HuH-7 (cell line): ENCODE measurements around the gene DHRS7B.
"Not testable (repeated sequence)": the region's sequence is repeated elsewhere in the genome, so short reads cannot be mapped to it uniquely, and the experiment has no call there.

Source experiments
- DNase-seq: peaks from one replicate; pipeline ENCODE4 v3.0.0; 2011; ENCODE audit warnings: low spot score

The DHRS7B gene, protein sequence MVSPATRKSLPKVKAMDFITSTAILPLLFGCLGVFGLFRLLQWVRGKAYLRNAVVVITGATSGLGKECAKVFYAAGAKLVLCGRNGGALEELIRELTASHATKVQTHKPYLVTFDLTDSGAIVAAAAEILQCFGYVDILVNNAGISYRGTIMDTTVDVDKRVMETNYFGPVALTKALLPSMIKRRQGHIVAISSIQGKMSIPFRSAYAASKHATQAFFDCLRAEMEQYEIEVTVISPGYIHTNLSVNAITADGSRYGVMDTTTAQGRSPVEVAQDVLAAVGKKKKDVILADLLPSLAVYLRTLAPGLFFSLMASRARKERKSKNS

DNA sequence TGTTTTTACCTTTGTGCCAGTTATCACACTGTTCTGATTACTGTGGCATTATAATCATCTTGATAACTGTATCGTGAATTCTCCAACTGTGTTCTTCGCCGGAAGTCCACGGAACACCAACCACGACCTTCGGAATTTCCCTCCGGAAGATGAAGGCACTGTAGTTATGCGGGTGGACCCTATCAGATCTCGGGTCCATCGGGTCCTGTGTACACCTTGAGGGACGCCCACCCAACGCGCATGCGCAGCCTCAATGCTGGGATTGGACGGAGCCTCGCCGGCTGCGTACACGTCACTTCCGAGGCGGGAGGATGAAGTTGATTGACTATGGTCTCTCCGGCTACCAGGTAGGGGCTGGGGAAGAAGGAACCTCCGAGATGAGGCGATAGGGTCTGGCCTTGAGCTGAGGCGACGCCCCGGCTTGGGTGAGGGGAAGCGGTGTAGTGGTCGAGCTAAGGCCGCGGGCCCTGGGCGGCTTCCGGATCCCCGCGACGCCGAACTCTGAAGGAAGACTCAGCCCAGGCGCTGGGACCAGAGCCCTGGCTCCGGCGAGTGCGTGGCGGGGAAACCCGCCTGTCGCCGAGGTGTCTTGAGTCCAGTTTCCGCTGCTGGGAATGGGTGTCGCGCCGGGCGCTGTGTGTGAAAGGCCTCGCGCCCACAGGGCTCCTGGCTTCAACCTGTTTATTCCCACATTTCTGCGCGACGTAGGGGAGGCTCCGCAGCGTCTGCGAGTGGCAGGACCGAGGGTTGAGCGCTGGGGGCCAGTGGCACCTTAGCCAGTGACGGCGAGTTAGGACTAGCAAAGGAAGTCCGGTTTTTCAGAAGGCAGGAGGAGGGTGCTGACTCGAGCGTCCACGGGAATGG, at the start of gene DHRS7B:
TSS of gene DHRS7B (plus strand) at position 320 of the 864 bp plus-strand sequence. CDS start at position 328, 8 bp downstream.
- DNase-seq: peak; percentile 57

DNA sequence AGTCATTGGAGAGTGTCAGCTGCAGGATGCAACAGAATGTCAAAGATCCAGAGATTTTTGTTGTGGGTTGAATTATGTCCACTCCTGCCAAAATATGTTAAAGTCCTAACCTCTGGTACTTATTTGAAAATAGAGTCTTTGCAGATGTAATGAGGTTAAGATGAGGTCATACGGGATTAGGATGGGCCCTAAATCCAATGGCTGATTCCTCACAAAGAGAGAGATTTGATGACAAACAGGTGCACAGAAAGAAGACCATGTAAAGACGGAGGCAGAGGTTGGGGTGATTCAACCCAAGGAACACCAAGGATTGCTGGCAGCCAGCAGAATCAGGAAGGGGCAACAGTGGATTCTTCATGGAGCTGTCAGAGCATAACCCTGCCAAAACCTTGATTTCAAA, 49.5 kb upstream of the DHRS7B start:
- no peak for DNase-seq

DNA sequence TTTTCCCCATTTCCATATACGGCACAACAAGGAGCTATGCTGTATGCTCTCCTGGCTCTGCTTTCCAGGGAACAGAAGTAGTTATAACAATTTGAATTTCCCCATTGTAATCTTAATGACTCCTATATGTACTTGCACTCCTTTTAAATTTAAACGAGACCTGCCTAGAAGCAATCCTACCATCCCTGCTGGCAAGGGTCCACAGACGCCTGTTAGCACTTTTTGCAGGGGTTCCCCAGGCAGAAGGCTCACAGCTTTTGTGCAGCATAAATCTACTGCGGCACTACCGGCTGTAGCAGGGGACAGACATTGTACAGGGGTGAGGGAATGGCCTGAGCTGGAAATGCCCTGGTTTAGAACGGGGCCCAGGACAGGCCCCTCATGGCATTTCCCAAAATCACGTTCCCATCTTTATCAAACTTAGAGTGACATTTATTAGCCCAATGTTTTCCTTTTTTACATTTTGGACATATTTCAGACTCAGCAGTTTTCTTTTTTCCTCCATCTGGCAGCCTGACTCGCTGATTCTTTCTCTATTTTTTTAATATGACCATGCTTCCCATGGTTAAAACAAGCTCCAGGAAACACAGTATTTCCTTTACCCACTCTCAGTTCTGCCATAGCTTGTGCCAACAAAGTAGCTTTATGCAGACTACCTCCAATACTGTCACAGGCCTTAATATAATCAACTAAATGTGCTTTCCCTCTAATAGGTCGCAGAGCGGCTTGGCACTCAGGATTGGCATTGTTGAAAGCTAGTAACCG, 48.6 kb upstream of the DHRS7B start:
- DNase-seq: no peak

DNA sequence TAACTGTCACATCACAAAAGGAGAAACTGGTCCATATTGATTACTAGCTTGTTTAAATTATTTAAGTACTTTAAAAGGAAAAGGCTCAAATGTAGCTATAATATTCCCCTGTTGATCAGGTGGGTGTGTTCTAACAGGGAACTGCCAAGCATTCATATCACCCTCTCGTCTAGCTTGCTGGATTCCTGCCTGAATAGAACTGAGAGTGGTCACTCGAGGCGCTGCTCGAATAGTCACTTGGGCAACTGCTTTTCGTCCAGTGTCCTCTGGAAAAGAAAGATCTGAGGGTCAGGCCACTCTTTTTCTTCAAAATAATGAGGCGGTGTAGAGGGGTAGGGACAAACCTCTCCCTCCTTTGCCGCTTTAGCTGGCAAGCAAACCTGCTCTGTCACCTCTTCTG, 47.6 kb upstream of the DHRS7B start:
- no peak for DNase-seq

DNA sequence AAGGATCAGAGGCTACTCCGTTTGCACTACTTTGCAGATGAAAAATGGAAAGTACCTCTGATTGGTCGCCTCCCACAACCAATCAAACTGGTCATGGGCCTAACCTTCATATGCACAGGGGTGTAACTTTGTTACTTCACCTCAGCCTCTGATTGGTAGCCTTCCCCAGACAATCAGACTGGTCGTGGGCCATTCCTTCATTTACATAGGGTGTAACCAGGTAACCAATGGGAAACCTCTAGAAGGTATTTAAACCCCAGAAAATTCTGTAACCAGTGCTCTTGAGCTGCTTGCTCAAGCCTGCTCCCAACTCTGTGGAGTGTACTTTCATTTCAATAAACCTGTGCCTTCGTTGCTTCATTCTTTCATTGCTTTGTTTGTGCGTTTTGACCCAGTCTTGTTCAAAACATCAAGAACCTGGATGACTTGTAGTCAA, 44.7 kb upstream of the DHRS7B start:
- DNase-seq: no peak

DNA sequence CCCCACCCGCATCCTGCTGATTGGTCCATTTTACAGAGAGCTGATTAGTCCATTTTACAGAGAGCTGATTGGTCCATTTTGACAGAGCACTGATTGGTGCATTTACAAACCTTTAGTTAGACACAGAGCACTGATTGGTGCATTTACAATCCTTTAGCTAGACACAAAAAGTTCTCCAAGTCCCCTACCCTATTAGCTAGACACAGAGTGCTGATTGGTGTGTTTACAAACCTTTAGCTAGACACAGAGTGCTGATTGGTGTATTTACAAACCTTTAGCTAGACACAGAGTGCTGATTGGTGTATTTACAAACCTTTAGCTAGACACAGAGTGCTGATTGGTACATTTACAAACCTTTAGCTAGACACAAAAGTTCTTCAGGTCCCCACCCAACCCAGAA, 41.5 kb upstream of the DHRS7B start:
- not testable (repeated sequence) for DNase-seq

DNA sequence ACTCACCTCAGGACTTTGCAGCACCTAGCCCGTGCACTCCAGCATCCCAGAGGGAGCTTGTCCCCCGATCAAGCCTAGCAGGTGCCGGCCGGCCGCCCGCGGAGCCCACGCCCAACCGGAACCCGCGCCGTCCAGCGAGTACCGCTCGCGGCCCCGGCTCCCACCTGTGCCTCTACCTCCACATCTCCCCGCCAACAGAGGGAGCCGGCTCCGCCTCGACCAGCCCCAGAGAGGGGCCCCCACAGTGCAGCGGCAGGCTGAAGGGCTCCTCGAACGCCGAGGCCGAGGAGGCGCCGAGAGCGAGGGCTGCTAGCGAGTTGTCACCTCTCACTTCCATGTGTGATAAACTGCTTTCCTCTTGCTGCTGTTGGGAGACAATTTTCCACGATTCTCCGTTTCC, 41.1 kb upstream of the DHRS7B start:
- DNase-seq: no peak

DNA sequence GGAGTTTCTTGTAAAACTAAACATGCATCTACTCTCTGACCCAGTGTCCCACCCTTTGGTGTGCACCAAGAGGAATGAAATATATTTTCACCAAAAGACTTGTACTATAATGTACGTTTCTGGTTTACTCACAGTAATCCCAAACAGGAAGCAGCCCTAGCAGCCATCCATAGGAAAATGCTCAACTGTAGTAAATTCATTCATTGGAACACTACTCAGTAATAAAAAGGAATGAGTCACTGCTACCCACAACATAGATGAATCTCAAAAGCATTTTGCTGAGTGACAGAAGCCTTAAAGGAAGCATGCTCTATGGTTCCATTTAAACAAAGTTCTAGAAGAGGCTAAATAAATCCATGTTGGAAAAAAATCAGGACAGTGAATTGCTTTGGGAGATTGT, 37.6 kb upstream of the DHRS7B start:
- DNase-seq: no peak

DNA sequence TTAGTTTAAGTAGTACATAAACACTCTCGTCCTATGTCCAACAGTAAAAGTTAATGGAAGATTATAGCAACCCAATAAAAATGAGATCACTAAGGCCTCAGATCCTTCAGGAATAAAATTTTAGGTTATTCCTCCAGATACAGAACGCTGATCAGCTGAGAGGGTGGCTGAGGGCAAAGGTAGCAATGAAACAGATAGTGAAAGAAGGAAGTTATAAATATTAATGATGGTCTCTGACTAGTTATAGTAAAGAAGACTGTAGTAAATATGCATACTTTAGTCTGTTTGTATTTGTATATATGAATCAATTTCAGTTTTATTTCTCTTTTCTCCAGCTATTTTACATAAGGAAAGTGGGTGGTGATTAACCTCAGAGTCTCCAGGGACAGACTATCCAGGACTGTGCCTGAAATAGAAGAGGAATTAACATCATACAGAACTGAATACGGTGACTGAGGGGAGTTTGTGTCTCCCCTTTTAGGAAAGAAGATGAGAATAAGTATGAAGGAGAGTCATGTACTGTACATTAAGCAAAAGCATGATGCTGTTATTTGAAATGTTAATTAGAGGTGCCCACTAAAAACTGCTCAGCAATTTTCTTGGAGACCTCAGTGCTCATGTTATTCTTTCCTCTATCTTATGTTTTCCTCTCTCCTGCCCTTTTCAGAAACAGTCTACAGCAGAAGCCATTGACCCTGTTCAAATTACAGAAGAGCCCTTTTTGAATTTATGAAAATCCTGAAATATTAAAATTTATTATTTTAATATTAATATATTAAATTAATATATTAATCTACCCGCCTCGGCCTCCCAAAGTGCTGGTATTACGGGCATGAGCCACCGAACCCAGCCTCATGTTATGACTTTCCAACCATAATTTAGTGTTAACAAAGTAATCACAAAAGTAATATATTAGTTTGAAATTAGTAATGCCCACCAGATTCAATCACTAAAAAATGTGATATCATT, 36.5 kb upstream of the DHRS7B start:
- no peak for DNase-seq

DNA sequence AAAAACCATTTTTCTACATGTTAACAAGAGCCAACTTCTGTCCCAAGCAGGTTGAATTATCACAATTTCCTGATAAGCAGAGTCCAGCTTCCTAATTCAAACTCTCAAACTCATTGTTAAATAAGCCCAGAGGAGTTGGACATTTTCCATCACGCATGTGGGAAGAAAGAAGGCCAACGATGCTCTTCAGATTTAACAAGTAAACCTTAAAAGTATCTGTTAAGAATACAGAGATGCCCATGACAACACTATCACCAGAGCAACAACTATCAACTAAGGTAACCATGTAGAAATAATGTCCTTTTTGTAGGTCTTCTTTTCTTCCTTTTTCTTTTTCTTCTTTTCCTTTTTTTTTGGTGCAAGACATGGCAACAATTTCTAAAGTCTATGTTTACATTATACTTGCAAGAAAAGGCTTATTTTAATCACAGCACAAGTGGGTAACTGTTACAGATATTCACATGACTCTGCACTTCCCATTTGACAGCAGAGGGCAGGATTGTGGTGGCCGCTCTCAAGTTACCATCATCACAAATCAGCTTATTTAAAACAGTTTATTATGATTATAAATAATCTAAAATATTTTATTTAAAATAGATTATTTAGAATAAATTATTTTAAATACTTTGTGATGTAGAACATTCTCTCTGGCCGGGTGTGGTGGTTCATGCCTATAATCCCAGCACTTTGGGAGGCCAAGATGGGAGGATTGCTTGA, 35.7 kb upstream of the DHRS7B start:
- no peak for DNase-seq

DNA sequence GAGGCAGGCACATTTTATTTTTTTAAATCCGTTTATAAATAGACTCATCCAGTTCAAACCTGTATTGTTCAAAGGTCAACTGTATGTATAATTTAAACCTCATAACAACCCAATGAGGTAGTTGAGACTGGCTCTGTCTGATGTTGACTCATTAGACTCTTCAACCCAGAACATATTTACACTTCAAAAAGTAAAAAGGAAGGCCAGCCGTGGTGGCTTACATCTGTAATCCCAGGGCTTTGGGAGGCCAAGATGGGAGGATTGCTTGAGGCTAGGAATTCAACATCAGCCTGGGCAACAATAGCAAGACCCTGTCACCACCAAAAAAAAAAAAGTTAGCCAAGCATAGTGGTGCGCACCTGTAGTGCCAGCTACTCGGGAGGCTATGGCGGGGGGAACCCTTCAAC, 32.5 kb upstream of the DHRS7B start:
- no peak for DNase-seq

DNA sequence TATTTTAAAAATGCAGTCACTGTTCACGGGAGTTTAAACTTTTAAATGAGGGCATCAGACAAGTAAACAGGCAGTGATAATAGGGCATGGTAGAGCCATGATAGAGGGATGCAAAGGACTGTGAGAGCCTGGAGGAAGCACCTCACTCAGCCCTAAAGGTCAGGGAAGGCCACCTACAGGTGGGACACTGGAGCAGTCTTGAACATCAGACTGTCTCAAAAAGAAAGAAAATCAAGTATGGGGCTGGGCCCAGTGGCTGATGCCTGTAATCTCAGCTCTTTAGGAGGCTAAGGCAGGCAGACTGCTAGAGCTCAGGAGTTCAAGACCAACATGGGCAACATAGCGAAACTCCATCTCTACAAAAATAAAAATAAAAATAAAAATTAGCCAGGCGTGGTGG, 31.0 kb upstream of the DHRS7B start:
- no peak for DNase-seq

DNA sequence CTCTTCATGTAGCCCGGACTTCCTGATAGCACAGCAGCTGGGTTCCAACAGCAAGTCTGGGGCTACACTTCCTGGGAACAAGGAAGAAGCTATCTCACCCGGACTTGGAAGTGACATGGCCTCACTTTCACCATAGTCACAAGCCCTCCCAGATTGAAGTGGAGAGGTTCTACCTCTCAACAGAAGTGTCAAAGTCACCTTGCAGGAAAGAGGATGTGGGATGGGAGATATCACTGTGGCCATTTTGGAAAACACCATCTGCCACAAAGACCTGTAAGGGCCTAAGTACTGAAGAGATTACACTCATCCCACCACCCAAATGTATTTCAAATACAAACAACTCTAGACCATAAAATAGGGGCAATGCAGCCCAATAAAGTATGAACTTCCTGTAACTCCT, 29.9 kb upstream of the DHRS7B start:
- DNase-seq: no peak

DNA sequence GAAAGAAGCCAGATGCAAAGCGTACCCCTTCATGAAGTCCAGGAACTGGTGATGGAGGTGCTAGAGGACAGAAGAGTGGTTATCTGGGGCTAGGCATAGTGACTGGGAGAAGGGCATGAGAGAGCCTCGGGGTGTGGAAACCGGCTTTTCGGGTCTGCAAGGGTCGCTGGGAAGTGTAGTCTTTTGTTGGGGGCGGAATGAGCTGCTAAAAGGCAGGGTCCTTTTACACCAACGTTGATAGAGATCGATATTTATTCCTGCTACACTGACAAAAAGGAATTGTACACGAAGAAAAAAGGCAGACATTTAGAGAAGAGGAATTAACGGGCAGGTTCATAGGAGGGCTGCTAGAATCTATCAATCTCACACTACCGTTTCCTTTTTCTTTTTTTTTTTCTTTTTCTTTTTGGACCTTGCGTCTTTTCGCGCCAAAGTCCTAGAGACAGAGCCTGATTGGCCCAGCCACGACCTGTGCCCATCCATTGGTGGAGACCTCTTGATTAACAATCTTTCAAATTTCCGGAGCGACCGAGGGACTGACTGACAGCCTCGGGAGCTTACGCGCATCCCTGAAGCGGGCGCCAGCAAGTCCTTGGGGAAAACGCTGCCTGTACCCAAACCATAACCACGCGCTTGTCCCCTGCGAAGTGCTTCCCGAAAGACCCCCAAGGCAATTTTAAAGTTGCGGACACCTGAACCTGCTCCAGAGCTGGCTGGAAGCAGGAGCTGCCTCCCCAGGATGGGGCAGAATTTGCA, 27.7 kb upstream of the DHRS7B start:
- peak; percentile 30 for DNase-seq

DNA sequence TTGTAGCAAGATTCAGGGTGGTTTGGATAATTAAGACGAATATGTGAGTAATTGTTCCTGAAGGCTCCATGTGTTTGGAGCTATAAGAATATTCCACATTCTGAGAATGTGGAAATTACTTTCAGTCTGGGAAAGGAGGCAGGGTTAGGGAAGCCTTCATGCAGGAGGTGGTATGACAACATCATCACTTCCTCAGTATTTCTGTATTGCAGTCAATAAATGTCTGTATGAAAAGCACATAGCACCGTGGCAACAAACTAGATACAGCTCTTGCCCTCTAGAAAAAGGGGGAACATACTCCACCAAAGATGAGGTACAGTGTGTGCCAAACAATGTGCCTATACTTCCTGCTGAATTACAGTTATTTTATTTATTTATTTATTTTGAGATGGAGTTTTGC, 26.1 kb upstream of the DHRS7B start:
- no peak for DNase-seq

DNA sequence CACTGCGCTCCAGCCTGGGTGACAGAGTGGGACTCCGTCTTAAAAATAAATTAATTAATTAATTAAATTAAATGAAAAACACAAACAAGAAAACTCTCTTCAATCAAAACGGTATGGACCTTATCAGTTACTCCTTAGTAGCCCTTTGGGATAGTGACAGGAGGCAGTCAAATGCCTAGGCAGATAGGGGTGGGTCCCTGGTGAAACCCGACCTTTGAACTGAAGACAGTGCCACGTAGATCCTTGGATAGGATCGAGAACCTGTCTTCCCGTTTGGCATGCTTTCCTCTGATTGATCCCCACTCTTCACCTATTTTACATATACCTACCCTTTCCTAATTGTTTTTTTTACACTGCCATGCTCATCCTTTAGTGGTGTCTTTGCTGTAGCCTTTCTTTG, 22.2 kb upstream of the DHRS7B start:
- no peak for DNase-seq

DNA sequence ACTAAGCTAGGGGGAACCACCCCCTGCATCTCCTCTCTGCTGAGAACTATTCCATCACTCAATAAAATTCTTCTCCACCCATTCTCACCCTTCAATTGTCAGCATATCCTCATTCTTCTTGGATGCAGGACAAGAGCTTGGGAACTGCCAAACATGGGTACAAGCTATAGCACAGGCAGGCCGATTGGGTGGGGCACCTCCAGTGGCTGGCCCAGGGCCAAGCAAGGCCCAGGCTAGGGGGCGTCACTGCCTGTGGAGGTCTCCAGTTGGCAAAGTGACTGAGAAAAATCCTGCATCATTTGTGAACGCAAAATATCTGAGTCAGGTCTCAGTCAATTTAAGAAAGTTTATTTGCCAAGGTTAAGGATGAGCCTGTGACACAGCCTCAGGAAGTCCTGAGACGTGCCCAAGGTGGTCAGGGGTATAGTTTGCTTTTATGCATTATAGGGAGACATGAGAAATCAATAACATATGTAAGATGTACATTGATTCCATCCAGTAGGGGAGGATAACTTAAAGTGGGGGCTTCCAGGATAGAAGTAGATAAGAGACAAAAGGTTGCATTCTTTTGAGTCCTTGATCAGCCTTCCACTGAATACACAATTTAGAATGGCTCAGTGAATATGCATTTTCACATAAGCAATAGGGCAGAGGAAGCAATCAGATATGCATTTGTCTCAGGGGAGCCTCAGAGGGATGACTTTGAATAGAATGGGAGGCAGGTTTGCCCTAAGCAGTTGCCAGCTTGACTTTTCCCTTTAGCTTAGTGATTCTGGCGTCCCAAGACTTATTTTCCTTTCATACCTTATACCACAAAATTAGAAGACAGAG, 21.5 kb upstream of the DHRS7B start:
- no peak for DNase-seq

DNA sequence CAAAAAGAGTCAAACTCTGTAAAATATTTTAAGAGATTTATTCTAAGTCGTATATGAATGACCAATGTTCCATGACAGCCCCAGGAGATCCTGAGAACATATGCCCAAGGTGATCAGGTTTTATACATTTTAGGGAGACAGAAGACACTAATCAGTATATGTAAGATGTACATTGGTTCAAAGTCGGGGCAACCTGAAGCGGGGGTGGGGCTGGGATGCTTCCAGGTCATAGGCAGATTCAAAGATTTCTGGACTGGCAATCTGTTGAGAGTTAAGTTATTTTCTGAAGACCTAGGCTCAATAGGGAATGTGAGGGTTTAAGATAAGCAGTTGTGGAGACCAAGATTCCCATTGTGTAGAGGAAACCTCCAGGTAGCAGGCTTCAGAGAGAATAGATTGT, 20.4 kb upstream of the DHRS7B start:
- no peak for DNase-seq

DNA sequence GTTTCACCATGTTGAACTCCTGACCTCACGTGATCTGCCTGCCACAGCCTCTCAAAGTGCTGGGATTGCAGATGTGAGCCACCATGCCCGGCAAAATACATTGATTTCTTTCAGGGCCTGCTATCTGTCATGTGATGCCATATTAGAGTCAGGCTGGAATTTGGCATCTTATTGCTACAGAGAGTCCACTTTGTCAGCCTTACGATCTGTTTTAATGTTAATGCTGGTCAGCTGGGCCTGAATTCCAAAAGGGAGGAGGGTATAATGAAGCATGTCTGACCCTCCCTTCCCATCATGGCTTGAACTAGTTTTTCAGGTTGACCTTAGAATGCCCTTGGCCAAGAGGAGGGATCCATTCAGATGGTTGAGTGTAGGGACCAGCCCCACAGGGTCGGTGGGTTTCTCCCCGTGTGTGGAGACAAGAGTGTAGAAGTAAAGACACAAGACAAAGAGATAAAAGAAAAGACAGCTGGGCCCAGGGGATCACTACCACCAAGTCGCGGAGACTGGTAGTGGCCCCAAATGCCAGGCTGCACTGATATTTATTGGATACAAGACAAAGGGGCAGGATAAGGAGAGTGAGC, 19.6 kb upstream of the DHRS7B start:
- DNase-seq: not testable (repeated sequence)
